T-helper 22 cell (primary cell): ENCODE data around the gene EFCAB13.
"Not testable (repeated sequence)": the region's sequence is repeated elsewhere in the genome, so short reads cannot be mapped to it uniquely, and the experiment has no call there.

Source experiments
- DNase-seq: peaks from one replicate; pipeline ENCODE4 v3.0.0-alpha.2; 2020; ENCODE audit warnings: low read depth

Gene EFCAB13

DNA sequence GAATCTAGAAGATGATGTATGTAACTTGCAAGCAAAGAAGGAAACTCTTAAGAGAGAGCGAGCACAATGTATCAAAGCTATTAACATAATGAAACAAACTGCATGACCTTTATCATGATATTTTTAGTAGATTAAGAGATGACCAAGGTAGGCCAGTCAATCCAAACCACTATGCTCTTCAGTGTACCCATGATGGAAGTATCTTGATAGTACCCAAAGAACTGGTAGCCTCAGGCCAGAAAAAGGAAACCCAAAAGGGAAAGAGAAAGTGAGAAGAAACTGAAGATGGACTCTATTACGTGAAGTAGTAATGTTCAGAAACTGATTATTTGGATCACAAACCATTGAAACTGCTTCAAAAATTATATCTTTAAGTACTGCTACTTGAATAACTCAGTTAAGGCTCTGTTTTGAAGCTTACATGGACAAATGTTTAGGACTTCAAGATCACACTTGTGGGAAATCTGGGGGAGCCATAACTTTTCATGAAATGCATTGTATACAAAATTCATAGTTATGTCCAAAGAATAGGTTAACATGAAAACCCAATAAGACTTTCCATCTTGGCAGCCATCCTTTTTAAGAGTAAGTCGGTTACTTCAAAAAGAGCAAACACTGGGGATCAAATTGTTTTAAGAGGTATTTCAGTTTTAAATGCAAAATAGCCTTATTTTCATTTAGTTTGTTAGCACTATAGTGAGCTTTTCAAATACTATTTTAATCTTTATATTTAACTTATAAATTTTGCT is 102.3 kb downstream of the EFCAB13 start:
- DNase-seq, result not testable (repeated sequence)

DNA sequence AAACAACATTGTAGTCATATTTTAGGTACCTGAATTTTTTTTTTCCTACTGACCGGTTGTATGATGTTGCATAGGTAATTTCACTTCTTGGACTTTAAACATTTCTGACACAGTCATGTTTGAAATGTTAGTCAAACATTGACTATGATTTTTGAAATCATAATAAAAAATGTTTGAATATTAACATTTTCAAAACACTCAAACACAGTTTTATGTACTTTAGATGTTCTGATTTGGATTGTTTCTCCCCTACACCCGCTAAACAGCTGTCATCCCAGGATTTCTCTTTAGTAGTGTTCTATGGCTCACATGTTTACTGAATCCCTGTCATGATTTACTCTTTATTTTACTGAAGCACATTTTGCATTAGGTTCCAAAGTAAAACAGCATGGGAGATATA is 104.2 kb downstream of the EFCAB13 start:
- no peak for DNase-seq

DNA sequence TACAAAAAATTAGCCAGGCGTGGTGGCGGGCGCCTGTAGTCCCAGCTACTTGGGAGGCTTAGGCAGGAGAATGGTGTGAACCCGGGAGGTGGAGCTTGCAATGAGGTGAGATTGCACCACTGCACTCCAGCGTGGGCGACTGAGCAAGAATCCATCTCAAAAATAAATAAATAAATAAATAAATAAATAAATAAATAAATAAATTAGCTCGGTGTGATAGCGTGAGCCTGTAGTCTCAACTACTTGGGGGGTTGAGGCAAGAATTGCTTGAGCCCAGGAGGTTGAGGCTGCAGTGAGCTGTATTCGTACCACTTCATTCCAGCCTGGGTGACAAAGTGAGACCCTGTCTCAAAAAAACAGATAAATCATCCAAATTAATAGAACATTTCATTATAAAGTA is 108.5 kb downstream of the EFCAB13 start:
- not testable (repeated sequence) for DNase-seq

DNA sequence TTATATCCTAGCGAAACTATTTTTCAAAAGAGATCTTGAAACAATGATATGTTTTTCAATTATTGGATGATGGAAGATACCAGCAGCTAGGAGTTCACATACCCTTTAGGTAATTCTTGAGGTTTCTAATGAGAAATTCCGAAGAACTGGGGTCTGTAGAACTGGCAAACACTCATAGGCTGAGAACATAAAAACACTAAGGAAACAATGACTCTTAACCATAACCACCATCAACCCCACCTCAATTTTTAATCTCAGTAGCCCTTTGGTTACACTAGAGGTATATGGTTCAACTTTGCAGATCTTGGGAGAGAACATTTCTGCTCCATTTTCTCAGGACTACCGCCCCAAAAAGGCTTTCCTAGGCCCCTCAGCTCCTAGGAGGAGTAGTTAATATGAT is 141.4 kb downstream of the EFCAB13 start:
- no peak for DNase-seq

DNA sequence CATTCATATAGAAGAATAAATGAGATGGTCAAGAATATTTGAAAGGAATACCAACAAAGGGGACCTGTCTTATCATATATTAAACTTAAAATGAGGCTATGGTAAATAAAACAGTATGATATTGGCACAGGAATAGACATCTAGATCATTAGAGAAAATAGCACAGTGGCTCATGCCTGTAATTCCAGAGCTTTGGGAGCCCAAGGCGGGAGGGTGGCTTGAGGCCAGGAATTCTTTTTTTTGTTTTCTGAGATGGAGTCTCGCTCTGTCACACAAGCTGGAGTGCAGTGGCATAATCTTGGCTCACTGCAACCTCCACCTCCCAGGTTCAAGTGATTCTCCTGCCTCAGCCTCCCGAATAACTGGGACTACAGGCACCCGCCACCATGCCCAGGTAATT is 143.2 kb downstream of the EFCAB13 start:
- DNase-seq, result not testable (repeated sequence)

DNA sequence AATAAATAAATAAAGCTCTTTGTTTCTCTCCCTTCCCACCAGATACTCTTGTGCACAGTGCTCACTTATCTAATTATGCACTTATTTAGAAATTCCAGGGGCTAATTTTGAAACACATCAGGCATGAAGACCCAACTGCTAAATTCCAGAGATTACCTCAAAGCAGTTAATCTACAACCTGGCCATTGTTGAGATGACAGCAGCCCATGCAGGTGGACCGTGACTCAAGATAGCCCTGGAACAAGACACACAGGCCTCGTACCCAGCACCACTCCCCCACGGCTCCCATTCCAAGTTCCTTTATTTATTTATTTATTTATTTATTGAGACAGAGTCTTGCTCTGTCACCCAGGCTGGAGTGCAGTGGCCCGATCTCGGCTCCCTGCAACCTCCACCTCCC is 147.1 kb downstream of the EFCAB13 start:
- no peak for DNase-seq

DNA sequence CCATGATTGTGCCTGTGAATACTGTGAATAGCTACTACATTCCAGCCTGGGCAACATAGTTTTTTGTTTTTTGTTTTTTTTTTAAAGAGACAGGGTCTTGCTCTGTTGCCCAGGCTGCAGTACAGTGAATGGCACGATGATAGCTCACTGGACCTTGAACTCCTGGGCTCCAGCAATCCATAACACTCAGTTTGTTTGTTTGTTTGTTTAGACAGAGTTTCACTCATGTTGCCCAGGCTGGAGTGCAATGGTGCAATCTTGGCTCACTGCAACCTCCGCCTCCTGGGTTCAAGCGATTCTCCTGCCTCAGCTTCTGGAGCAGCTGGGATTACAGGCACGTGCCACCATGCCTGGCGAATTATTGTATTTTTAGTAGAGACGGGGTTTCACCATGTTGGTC is 148.3 kb downstream of the EFCAB13 start:
- DNase-seq, result not testable (repeated sequence)
